GM15510 (cell line): ENCODE measurements around the gene ANK3.

ENCODE experiments used
- POLR2A ChIP-seq: IDR thresholded peaks from 3 replicates; pipeline ENCODE4 v1.6.1; 2011; ENCODE audit warnings: borderline replicate concordance; ENCODE audit not compliant: insufficient read length; ENCODE audit errors: extremely low read depth

ANK3 gene

DNA sequence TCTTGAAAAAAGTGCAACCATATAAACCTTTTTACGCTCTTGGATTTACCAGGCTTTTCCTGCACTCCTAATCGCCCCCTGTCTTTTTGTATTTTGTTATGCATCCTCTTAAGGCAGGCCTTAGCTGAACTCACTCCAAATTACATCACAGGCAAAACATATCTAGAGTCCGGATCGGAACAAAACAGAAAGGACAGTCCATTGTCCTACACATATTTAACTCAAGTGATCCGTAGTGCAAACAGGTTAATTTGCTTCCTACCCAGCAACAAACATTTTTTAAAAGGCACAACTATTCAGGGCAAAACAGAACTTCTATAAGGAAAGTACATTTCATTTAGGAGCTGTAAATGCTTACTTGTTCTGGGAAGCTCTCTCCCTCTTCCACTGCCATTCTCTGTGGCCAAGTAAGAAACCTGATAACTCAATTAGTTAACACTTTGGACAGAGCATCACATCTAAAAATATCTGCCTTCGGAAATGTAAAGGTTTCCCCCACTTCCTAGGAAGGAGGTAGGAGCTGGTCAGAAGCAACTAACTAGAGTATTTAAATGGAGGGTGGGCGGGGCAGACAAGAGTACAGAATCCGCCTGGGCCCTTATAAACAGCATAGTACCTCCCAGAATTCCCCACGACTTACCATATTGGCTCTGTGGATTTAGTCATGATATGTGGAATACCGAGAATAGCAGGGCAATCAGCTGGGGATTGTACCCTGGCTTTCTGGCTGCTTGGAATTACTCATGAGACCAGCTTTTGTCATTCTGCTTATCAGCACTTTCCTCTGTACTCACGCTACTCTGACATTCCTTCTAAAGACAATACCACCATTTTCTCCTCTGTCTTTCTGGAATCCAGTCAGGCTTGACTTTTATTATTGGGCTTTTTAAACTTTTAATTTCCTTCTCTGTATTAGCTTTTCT, 89.5 kb downstream of the ANK3 start:
- TF ChIP-seq POLR2A: no peak

- TF ChIP-seq POLR2A: no peak
These were observed 90.3 kb downstream of the ANK3 start for GRCh38 chr10:60299390-60299778.

GRCh38 chr10:60298408-60299389, 91.0 kb downstream of the ANK3 start:
- no peak for TF ChIP-seq POLR2A

GRCh38 chr10:60296073-60296472, 93.6 kb downstream of the ANK3 start:
- no peak for TF ChIP-seq POLR2A

DNA sequence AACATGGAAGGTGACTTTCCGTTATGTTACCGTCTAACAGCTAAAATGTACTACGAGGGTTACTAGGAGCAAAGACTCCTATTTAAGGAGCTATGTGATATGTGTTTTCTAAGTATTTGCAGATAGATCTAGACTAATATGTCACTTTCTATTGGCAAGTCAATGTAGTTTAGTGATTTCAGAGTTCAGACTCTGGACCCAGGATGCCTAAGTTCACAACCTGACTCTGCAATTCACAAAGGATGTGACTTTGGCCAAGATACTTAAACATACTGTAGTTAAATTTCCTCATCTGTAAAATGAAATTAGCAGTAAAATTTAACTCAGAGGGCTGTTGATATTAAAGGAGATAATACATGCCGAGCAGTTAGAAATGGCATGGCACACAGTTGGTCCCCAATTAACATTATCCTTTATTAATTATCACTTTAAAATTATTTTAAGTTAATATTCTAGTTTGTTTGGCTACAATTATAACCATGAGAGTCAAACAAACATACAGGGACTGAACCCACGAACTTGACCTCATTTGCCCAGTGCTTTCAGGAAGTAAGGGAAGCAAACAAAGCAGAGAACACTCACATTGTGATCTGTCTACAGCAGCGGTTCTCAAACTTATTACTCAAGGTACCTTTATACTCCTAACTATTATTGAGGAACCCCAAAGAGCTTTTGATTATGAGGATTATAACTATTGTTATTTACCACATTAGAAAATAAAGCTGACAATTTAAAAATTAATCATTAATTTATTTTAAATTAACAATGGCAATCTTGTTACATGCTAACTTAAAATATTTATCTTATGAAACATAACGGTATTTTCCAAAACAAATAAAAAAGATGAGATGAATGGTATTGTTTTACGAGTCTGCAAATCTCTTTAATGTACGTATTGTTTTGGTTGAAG, 94.4 kb downstream of the ANK3 start:
- no peak for TF ChIP-seq POLR2A

- TF ChIP-seq POLR2A: no peak
These were observed 96.0 kb downstream of the ANK3 start for GRCh38 chr10:60293581-60294175.

DNA sequence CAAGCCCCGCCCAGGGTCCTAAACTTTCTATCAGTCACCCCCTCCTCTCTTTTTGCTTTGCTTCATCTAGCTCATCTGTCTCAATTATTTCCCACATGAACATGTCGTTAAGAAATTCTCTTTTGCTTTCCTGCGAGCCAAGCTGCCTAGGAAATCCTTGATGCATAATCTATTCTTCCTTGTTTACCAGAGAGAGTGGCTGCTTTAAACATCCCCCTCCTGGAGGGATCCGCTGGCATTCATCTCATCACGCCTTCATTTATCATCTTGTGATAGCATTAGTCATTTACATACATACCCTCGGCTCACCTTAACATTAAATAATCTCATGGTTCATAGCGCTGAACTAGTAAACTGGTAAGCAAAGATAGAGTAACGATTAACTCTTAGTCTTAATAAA, 96.7 kb downstream of the ANK3 start:
- TF ChIP-seq POLR2A: no peak

GRCh38 chr10:60291344-60291930, 98.2 kb downstream of the ANK3 start:
- TF ChIP-seq POLR2A: no peak

- no peak for TF ChIP-seq POLR2A
These were observed 99.1 kb downstream of the ANK3 start for GRCh38 chr10:60290558-60290957.

- TF ChIP-seq POLR2A: no peak
These were observed 99.9 kb downstream of the ANK3 start for GRCh38 chr10:60289800-60290199.

DNA sequence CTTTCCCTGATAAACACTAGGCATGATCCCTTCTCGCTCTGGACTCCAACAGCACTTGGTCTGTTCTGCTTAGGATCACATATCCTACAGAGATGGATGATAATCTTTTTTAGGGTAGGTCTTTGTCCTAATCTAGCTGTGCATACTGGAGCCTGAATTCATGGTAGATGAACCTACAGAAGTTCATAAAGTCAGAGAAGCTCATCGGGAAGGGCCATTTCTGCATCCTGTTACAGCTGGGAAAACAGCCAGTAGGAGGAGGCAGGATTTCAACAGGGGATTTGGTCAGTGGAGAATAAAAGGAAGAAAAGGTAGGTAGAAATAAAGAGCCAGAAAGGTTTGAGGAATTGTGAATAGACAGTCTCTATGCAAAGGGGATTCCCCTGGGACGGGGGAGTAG, 101.4 kb downstream of the ANK3 start:
- no peak for TF ChIP-seq POLR2A

DNA sequence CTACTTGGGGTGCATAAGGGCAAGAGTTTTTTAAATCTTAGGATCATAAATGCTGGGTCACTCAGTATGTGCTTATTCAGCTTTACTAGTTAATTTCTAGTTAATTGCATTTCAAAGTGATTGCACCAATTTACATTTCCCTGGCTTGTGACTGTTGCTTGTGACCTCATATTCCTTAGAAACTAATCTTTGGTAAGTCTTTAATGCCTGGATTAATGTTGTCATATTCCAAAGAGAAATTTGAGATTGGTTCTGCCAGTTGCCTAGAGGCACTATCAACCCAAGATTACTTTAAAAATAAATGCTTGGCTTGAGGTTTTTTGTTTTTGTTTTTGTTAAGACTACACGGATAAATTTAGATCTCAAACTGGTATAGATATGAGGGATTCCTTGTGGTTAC, 103.1 kb downstream of the ANK3 start:
- TF ChIP-seq POLR2A: no peak

DNA sequence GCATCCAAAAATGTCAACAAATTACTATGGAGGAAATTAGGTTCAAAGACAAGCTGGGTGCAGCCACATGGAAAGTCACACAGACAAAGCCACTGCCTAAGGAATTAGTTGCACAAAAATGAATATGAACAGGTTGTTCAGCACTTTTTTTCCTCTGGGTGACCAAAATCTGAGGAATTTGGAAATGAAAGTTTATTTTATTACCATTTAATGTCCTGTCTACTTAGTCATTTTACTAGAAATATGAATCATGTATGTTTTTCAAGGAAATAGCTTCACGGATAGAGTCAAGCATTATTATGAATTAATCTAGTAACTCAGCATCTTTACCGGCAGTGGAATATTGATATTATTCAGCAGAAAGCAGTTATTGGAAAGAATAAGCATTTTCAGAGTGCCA, 106.3 kb downstream of the ANK3 start:
- no peak for TF ChIP-seq POLR2A
